ENCODE results near the gene ALDOB.
"Not testable (repeated sequence)": the region's sequence is repeated elsewhere in the genome, so short reads cannot be mapped to it uniquely, and the experiment has no call there.

The ALDOB gene

DNA sequence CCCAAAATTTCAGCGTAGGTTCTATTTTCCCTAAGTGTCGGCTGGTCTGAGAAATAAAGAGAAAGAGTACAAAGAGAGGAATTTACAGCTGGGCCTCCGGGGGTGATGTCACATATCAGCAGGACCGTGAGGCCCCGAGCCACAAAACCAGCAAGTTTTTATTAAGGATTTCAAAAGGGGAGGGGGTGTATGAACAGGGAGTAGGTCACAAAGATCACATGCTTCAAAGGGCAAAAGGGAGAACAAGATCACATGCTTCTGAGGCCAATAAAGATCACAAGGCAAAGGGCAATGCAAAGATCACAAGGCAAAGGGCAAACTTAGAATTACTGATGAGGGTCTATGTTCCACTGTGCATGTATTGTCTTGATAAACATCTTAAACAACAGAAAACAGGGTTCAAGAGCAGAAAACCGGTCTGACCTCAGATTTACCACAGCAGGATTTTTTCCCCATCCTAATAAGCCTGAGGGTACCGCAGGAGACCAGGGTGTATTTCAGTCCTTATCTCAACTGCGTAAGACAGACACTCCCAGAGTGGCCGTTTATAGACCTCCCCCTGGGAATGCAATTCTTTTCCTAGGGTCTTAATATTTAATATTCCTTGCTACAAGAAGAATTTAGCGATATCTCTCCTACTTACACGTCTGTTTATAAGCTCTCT is 50.6 kb downstream of the ALDOB start, which contains the start of gene BAAT:
TSS of gene BAAT (minus strand) at position 134 of the 664 bp plus-strand sequence. CDS start 13,602 bp downstream, outside the sequence.
- not testable (repeated sequence) for DNase-seq (ENCODE audit: low read depth in 2 of 2)

DNA sequence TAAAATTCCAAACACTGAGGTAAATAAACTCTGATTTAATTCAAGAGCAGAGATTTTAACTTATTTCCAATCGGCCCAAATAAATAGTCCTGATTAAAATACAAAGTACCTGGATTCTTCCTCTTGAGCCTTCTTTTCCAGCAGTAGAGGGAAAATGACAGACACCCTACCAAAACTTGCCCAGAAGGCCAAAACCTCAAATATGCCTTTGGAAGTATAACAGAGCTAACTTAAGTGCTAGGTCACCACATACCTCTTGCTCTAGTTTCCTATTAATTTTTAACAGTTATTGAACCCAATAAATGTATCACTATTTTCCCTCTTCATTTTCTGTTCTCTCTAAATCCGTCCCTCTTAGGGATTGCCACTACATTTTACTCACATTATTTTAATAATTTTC is 52.2 kb downstream of the ALDOB start:
- DNase-seq (ENCODE audit: low read depth in 2 of 2) = no peak

- DNase-seq (ENCODE audit: low read depth in 2 of 2) = no peak
Measured at GRCh38 chr9:101381833-101382342, 53.7 kb downstream of the ALDOB start.

GRCh38 chr9:101381118-101381517 is 54.5 kb downstream of the ALDOB start:
- DNase-seq (ENCODE audit: low read depth in 2 of 2) = no peak

DNA sequence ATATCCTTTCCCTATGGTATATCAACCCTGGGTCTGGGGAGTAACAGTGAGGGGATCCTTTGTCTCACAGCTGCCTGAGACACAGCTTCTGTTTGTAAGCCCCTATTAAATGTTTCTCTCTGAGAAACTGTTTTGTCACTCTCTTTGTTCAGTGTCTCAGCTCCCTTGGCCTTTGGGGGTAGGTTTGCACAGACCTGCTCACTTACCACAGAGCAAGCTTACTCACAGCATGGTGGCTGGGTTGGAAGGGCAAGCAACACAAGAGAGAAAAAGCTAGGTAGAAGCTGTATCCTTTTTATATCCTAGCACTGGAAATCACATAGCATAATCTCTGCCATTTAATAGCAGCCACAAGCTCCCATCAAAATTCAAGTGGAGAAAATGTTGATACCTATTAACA is 55.3 kb downstream of the ALDOB start:
- DNase-seq (ENCODE audit: low read depth in 2 of 2) = no peak

DNA sequence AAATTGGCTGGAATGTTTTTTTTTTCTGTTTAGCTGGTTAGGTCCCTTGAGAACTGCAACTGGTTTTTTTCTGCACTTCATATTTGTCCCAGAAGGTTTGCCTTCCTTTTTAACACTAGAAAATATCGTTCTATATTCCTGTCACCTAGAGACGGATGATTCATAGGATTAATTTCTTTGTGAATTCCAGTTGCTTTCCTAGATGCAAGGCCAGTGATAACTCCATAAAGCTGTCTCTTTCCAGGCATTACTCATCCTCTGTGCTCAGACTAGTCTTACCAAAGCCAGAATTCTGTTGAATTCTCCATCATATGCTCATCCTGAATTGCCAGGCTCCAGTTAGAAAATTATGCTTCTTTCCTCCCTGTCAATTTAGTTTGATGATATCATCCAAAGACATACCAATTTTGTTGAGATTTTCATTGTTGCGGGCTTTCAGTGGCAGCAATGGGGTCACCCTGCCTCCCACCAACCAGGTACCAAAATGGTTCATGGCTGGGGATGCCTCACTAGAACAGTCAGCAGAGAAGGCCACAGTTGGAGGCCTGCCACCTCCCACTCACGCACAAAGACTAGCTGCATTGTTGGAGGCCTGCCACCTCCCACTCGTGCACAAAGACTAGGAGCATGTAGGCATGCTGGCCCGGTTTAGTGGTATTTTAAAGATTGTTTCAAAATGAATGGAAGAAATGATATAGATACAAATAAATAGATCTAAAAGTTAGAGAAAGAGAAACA is 59.3 kb downstream of the ALDOB start:
- no peak for DNase-seq (ENCODE audit: low read depth in 2 of 2)

GRCh38 chr9:101375546-101375945 is 60.0 kb downstream of the ALDOB start:
- DNase-seq (ENCODE audit: low read depth in 2 of 2) = no peak

DNA sequence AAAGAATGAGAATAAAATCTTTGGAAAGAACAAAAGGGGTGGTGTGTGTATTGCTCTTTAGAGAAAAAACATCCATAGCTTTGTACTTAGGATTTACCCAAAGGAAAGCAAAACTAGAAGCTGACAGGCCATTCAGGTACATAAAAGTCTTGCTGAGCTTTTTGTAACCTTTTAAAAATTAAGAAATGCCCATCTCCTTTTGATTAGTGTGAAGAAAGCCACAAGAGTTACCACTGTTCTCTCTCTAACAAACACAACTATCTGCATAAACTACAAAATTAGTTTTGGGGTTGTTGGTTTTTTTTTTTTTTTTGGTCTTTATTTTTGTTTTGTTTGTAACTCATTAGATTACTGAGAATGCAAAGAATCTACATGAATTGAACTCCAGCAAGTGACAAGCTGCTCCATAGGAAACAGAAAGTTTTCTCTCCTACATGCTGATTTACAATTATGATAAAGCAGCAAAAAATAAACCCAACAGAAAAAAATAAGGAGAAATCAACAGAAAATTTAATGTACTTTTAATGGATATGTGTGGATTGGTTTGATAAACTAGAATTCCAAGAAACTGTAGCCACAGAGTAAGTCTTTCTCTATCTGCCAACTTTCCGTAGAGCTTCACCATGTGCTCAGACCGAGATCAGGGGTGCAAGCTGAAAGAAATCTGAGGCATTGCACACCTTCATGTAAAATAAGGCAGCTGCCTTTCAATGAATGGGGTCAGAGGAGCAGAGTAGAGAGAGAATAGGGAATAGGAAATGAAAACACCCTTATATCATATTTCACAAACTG is 63.1 kb downstream of the ALDOB start:
- DNase-seq (ENCODE audit: low read depth in 2 of 2) = no peak

DNA sequence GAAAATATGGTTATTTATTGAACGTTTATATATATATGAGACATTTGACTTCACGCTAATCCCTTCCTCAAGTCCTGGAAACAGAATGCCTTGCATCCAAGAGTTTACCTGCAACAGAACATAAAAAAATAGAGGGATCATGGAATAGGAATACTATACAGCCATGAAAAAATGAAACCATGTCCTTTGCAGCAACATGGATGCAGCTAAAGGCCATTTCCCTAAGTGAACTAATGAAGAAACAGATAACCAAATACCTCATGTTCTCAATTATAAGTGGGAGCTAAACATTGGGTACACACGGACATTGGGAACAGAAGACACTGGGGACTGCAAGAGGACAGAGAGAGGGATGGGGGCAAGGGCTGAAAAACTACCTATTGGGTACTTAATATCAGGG is 63.8 kb downstream of the ALDOB start:
- no peak for DNase-seq (ENCODE audit: low read depth in 2 of 2)

Data from activated CD8-positive, alpha-beta memory T cell treated with anti-CD3 and anti-CD28 coated beads for 4 hours (primary cell).